GM21786 (cell line): ENCODE data around the gene TK1.

ENCODE experiments used
- ATAC-seq: cut with Tn5 transposase; IDR thresholded peaks from one replicate; pipeline ENCODE4 v1.9.1; 2021; ENCODE audit not compliant: unreplicated experiment

Gene TK1

GRCh38 chr17:78219396-78220150 lies 32.7 kb upstream of the TK1 start:
- ATAC-seq: no peak

- ATAC-seq: no peak
These were observed 27.8 kb upstream of the TK1 start for GRCh38 chr17:78214706-78215061.

- no peak for ATAC-seq
These were observed 27.3 kb upstream of the TK1 start, which contains the start of gene BIRC5 for GRCh38 chr17:78214016-78214705. Gene BIRC5 (plus strand): TSS chr17:78214253. CDS start chr17:78214317, 64 bp downstream.

- no peak for ATAC-seq
These were observed 24.2 kb upstream of the TK1 start for GRCh38 chr17:78211032-78211431.

GRCh38 chr17:78210111-78210510 lies 23.3 kb upstream of the TK1 start:
- no peak for ATAC-seq

GRCh38 chr17:78208486-78208885 lies 21.6 kb upstream of the TK1 start:
- no peak for ATAC-seq

GRCh38 chr17:78206298-78206697 lies 19.4 kb upstream of the TK1 start:
- no peak for ATAC-seq

- no peak for ATAC-seq
These were observed 18.4 kb upstream of the TK1 start for GRCh38 chr17:78205124-78205775.

GRCh38 chr17:78204387-78205123 lies 17.7 kb upstream of the TK1 start:
- no peak for ATAC-seq

- ATAC-seq: no peak
These were observed 15.8 kb upstream of the TK1 start for GRCh38 chr17:78202666-78203065.

- no peak for ATAC-seq
These were observed 13.6 kb upstream of the TK1 start for GRCh38 chr17:78200451-78200850.

GRCh38 chr17:78197147-78197832 lies 10.4 kb upstream of the TK1 start:
- no peak for ATAC-seq

- no peak for ATAC-seq
These were observed 9.9 kb upstream of the TK1 start for GRCh38 chr17:78196716-78197115.

- ATAC-seq: no peak
These were observed 716 bp downstream of the TK1 start for GRCh38 chr17:78185981-78186691.

- ATAC-seq: no peak
These were observed 2.0 kb downstream of the TK1 start for GRCh38 chr17:78184868-78185267.

GRCh38 chr17:78184351-78184750 lies 2.5 kb downstream of the TK1 start:
- ATAC-seq: no peak

- no peak for ATAC-seq
These were observed 2.9 kb downstream of the TK1 start for GRCh38 chr17:78183916-78184315.

GRCh38 chr17:78182504-78182903 lies 4.3 kb downstream of the TK1 start:
- ATAC-seq: no peak

- no peak for ATAC-seq
These were observed 6.3 kb downstream of the TK1 start for GRCh38 chr17:78180508-78180907.

GRCh38 chr17:78180083-78180482 lies 6.8 kb downstream of the TK1 start:
- no peak for ATAC-seq
